Tibial nerve (tissue), 3 donors: ENCODE results near the gene MIOX.

Experiments used
- CTCF ChIP-seq, 5 experiments: fragments of 200-600 bp in 3 of 5; fragments of 450-650 bp in 2 of 5; sonication (generic) in 3 of 5; IDR thresholded peaks; one replicate each; pipeline ENCODE4 v1.5.1; 2016 to 2019; ENCODE audit warnings: antibody characterized with exemption in 5 of 5, mild to moderate bottlenecking in 3 of 5, moderate library complexity in 2 of 5
- POLR2A ChIP-seq, 2 donors: fragments of 450-650 bp; IDR thresholded peaks; one replicate each; pipeline ENCODE4 v1.6.1; 2017; ENCODE audit warnings: antibody characterized with exemption in 2 of 2, mild to moderate bottlenecking in 2 of 2, moderate library complexity in 2 of 2

GRCh38 chr22:50497093-50497492 lies 10.4 kb downstream of the MIOX start:
- TF ChIP-seq POLR2A (IDR thresholded peaks at IDR 0.05) = no peak
- TF ChIP-seq CTCF (IDR thresholded peaks at IDR 0.05) = no peak
